NCI-H748 (cell line): Measurements from ENCODE around the gene AGAP4.
"Not testable (repeated sequence)": the region's sequence is repeated elsewhere in the genome, so short reads cannot be mapped to it uniquely, and the experiment has no call there.

ENCODE experiments used
- DNase-seq: peaks from one replicate; lab custom pipeline; 2025; ENCODE audit not compliant: unreplicated experiment; lab: John Stamatoyannopoulos, UW

Gene AGAP4

DNA sequence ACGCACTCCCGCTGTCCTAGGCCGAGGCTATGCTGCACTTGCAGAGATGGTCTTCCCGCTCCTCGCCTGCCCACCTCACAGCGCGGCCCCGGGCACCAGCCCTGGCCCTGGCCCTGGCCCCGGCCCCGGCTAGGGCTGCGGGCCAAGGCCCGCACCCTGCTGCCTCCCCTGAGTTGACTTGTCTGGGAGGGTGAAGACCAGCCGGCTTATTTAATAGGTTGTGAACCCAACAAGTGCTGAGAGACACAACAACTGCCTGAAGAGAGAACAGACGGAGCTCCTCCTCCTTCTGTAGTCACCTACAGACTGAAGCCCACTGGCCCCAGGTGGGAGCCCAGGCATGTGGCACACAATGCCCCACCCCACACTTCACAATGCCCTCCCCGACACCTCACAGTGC is at the start of gene AGAP4:
Gene AGAP4 (minus strand): TSS at position 101 of the 400 bp plus-strand sequence. CDS start 153 bp downstream, outside the sequence.
- DNase-seq, result not testable (repeated sequence)

DNA sequence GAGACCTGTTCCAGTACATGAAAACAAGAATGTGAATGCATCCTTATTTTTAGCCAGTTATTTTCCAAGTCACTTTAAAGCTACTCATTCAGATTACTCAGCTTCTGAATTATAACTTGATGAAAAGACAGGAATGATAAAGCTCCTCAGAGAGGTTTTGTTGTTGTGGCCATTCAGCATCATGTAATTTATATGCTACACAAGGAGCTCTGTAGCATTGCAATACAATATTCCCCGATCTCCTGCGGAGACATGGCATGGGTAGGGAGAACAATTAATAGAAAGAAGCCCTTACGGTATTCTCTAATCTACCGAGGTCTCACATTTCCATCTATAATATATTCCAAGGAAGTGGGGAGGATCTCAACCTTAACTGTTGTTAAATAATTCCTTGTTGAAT is 43.4 kb upstream of the AGAP4 start:
- DNase-seq, result not testable (repeated sequence)

DNA sequence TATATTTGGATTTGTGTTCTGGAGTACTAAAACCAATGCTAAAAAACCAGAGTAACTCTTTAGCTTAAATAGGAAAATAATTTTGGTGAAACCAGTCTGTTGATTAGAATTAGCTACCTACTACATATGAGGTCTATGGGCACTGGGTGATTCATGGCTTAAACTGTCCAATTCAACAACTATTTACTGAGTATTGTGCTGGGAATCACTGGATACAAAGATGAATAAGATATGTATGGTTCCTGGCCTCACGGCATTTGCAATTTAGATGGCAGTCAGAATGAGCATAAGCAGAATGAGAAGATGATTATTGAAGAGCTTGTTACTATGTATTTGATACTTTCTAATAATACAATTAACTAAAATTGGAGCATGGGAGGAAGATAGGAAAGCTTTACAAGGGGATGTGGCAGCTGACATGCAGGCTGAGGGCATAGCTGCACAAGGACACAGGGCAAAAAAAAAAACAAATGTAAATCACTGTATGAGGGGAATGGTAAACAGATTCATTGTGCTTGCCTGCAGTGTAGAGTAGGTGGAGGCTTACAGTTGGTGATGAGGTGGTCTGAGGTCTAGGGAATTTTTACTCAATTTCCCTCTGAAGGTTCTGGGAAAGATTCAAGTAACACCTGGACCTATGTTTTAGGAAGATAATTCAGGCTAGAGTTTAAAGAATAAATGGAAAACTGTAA is 42.4 kb upstream of the AGAP4 start:
- not testable (repeated sequence) for DNase-seq

- not testable (repeated sequence) for DNase-seq
Measured at GRCh38 chr10:45882880-45883279, 35.6 kb upstream of the AGAP4 start.

- not testable (repeated sequence) for DNase-seq
Measured at GRCh38 chr10:45865404-45865803, 18.1 kb upstream of the AGAP4 start.

- DNase-seq, result not testable (repeated sequence)
Measured at GRCh38 chr10:45864264-45864663, 17.0 kb upstream of the AGAP4 start.

DNA sequence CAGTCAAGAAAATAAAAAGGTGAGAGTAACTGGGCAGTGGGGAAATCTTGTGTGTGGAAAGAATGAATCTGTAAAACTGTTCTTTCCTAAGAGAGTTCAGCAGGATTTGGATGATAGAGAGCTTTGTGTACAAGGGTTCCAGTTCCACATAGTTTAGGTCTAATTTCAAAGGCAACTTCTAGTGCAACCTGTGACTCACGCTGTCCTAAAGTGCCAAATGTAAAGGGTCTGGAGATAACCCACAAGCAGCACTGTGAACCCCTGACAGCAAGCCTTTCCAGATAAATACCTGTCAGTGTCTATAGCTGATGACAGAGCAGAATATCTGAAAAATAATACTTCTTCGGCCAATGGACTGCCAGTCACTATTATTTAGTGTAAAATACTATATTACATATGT is 16.3 kb upstream of the AGAP4 start:
- DNase-seq, result not testable (repeated sequence)

DNA sequence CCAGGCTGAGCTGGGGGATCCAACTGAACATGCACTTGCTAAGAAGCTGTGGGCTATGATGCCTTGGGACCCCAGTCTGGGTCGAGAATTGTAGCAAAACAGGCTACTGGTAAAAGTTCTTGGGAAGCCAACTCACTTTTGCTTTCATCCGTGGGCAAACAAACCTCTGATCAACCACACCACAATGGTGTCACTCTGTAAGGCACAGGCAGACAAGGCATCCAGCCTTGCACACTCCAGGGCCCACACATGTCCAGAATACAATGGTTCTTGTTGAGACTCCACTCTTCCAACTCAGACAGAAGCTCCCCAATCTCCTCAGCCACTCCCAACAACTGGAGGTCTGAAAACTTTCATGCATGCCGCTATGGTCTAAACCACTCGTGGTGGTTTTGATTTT is 10.6 kb upstream of the AGAP4 start:
- DNase-seq, result not testable (repeated sequence)

- DNase-seq, result not testable (repeated sequence)
Measured at GRCh38 chr10:45848467-45848866, 1.2 kb upstream of the AGAP4 start.

DNA sequence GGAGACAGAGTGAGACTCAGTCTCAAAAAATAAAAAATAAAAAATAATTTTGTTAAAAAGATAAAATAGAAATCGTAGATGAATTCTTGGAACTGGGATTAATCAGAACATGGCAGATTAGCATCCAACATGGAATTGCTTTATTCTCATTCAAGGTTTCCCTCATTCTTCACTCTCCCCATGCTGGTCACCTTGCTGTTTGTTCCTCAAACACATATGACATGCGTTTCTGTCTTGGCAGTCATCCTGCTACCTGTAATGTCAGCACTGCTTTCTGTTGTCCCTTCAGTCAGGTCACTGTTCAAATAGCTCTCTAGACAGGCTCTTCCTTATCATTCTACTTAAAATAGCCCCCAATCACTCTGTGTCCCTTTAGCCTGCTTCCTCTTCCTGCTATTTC is 24.4 kb downstream of the AGAP4 start:
- not testable (repeated sequence) for DNase-seq

- not testable (repeated sequence) for DNase-seq
Measured at GRCh38 chr10:45820107-45820830, 27.0 kb downstream of the AGAP4 start.

GRCh38 chr10:45819552-45819951 is 27.7 kb downstream of the AGAP4 start:
- DNase-seq, result no peak

GRCh38 chr10:45817912-45818311 is 29.4 kb downstream of the AGAP4 start:
- no peak for DNase-seq

GRCh38 chr10:45817130-45817859 is 30.0 kb downstream of the AGAP4 start:
- no peak for DNase-seq

- DNase-seq, result not testable (repeated sequence)
Measured at GRCh38 chr10:45814146-45814545, 33.2 kb downstream of the AGAP4 start.

DNA sequence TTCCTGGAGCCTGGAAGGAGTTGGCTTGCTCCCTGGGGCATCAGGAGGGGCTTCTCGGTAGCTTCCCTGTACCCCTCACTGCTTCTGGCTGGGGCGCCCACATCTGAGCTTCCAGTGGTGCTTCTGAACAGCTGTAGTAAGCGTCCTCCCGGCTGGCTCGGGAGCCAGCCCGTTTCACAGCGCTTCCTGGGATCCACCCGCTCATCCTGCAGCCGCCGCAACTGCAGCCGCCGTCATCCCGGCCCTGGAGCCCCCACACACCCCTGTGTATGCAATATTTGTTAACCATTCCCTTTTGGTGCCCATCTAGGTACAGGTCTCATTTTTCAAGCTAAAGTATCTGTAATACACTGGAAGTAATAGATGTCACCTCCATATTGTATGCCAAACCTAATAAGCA is 34.3 kb downstream of the AGAP4 start:
- DNase-seq, result not testable (repeated sequence)

DNA sequence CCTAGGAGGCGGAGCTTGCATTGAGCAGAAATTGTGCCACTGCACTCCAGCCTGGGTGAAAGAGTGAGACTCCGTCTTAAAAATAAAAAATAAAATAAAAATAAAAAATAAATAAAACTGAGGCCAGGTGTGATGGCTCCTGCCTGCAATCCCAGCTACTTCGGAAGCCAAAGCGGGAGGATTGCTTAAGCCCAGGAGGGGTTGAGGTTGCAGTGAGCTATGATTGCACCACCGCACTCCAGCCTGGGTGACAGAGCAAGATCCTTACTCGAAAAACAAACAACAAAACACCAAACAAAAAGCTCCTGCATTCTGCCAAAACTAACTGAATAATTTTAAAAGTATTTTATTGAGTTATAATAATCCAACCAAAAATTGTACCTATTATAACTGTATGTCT is 36.2 kb downstream of the AGAP4 start:
- DNase-seq, result no peak

GRCh38 chr10:45809837-45810236 is 37.5 kb downstream of the AGAP4 start:
- DNase-seq, result no peak

GRCh38 chr10:45804996-45805395 is 42.3 kb downstream of the AGAP4 start:
- DNase-seq, result not testable (repeated sequence)

DNA sequence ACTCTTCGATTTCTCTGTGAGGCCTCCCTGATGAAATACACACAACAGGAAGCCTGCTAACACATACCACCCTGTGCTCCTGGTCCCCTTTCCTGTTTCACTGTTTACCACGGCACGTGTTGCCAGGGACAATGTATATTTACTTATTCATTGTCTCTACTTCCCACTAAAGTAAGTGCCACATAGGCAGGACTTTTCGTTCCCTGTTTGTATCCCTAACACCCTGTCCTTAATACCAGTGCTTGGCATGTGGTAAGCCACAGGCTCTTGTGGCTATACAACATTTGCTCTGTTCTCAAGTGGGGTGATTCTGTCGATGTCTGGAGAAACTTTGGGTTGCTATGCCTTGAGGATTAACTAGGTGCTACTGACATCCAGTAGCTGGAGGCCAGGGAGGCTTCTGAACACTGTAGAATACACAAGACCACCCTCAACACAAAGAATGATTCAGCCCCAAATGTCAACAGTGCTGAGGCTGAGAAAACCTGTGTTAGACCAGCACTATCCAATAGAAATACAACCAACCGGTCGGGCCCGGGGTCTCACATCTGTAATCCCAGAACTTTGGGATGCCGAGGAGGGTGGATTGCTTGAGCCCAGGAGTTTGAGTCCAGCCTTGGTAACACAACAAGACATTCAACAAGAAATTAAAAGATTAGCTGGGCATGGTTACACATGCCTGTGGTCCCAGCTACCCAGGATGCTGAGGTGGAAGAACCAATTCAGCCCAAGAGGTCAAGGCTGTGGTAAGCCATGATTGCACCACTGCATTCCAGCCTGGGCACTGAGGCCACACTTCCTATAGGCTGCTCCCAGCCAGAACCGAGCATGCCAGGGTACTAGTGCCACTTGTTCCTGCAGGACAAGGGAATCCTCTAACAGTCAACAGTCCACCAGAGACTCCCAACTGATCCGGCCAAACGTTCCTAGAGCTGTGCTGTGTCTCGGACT is 44.0 kb downstream of the AGAP4 start:
- DNase-seq, result peak; percentile 12

DNA sequence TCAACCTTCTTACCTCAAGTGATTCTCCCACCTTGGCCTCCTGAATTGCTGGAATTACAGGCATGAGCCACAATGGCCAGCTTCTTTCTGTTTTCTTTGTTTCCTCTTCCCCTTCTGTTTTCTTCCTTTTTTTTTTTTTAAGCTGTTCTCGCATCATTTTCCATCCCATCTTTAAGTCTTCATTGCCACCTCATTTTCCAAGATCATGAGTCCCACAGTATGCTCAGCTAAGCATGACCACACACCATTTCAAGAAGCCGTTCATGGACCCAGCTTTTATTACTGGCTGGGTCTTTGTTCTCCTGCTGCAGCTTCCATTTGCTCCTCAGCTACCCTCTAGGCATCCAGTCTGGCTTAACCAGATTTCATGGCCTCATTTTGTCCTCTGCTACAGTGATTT is 52.5 kb downstream of the AGAP4 start:
- DNase-seq, result not testable (repeated sequence)
